B cell (primary cell): ENCODE data around the gene PTPRO. TPM values are rescaled to one million over a fixed set of nuclear protein-coding genes. Genes with fewer than 3 reads are reported as not detected.

Source experiments
- ATAC-seq: fragments of 200-7000 bp; cut with Tn5 transposase; one replicate; pipeline ENCODE4 v1.10.0; 2021; ENCODE audit warnings: low read depth, mild to moderate bottlenecking, moderate number of reproducible peaks, moderate library complexity
- CTCF ChIA-PET: fragments of 350-600 bp; sonication (Branson Sonifier 250); formaldehyde crosslinking; loops from one replicate; lab custom pipeline; 2021; ENCODE audit warnings: antibody characterized with exemption, inconsistent platforms; lab: Charles Lee
- POLR2A ChIA-PET: fragments of 350-600 bp; sonication (Branson Sonifier 250); formaldehyde crosslinking; loops from one replicate; lab custom pipeline; 2021; ENCODE audit warnings: antibody characterized with exemption; lab: Charles Lee
- DNase-seq: peaks from one replicate; pipeline ENCODE4 v3.0.0; 2013
- H2AFZ ChIP-seq: 2 replicates; pipeline ENCODE4 v1.6.1; 2012; ENCODE audit warnings: mild to moderate bottlenecking, low read depth, low read length; ENCODE audit not compliant: insufficient read depth, poor library complexity, severe bottlenecking
- H3K27ac ChIP-seq, 2 donors: 1 replicate in 1 of 2; 2 replicates in 1 of 2; pipeline ENCODE4 v1.5.1; 2012 to 2013; ENCODE audit warnings: low read length in 2 of 2, mild to moderate bottlenecking in 2 of 2, moderate library complexity in 1 of 2
- H3K27me3 ChIP-seq, 4 experiments: fragments of 200-600 bp in 1 of 4; sonication (generic) in 1 of 4; replicated peaks in 1 of 4; 1 replicate in 2 of 4; 2 replicates in 2 of 4; pipeline versions ENCODE4 v1.6.1 to v1.7.0; 2013 to 2016; ENCODE audit warnings: low read length in 3 of 4, mild to moderate bottlenecking in 2 of 4, mixed read lengths in 1 of 4, moderate library complexity in 1 of 4; ENCODE audit not compliant: insufficient read depth in 4 of 4, control insufficient read depth in 3 of 4; ENCODE audit errors: control extremely low read depth in 1 of 4
- H3K36me3 ChIP-seq, 2 experiments: replicated peaks in 1 of 2; 1 replicate in 1 of 2; 2 replicates in 1 of 2; pipeline versions ENCODE4 v1.6.1 to v1.7.1; 2013; ENCODE audit warnings: low read length in 1 of 2; ENCODE audit not compliant: insufficient read depth in 2 of 2, control insufficient read depth in 1 of 2; ENCODE audit errors: control extremely low read depth in 1 of 2, extremely low read depth in 1 of 2
- H3K4me1 ChIP-seq, 2 donors: fragments of 200-600 bp in 1 of 2; sonication (generic) in 1 of 2; 1 replicate in 1 of 2; 2 replicates in 1 of 2; pipeline versions ENCODE4 v1.5.1 to v1.6.1; 2013 to 2017; ENCODE audit warnings: low read length in 2 of 2; ENCODE audit not compliant: control insufficient read depth in 2 of 2, insufficient read depth in 2 of 2
- H3K4me2 ChIP-seq: replicated peaks from 2 replicates; pipeline ENCODE3; 2012; ENCODE audit warnings: mild to moderate bottlenecking, low read depth, low read length; ENCODE audit not compliant: poor library complexity, severe bottlenecking
- H3K4me3 ChIP-seq, 5 experiments: fragments of 200-600 bp in 1 of 5; sonication (generic) in 1 of 5; 1 replicate in 3 of 5; 2 replicates in 2 of 5; pipeline versions ENCODE4 v1.5.1 to v1.7.0; 2011 to 2016; ENCODE audit warnings: low read length in 4 of 5, mild to moderate bottlenecking in 4 of 5, low read depth in 2 of 5, control low read depth in 1 of 5, moderate library complexity in 1 of 5; ENCODE audit not compliant: insufficient read depth in 1 of 5; ENCODE audit errors: control extremely low read depth in 1 of 5, extremely low read depth in 1 of 5
- H3K79me2 ChIP-seq: fragments of 200-600 bp; sonication (generic); one replicate; pipeline ENCODE4 v1.6.0; 2016; ENCODE audit warnings: low read length; ENCODE audit not compliant: control insufficient read depth, insufficient read depth
- H3K9ac ChIP-seq: fragments of 200-600 bp; sonication (generic); 2 replicates; pipeline ENCODE4 v1.6.1; 2017; ENCODE audit warnings: mild to moderate bottlenecking, low read length, moderate library complexity
- H3K9me3 ChIP-seq, 3 donors: one replicate each; pipeline versions ENCODE4 v1.6.1 to v1.7.1; 2013; ENCODE audit warnings: low read length in 2 of 3; ENCODE audit not compliant: control insufficient read depth in 2 of 3, insufficient read depth in 1 of 3; ENCODE audit errors: control extremely low read depth in 1 of 3
- H4K20me1 ChIP-seq: 2 replicates; pipeline ENCODE4 v1.6.0; 2012; ENCODE audit warnings: mild to moderate bottlenecking, low read length; ENCODE audit not compliant: insufficient read depth, control insufficient read depth, poor library complexity, severe bottlenecking
- H3K27ac Mint-ChIP-seq: one replicate; pipeline ENCODE4 v1.8.0; 2021; ENCODE audit warnings: mixed read lengths
- H3K27me3 Mint-ChIP-seq: one replicate; pipeline ENCODE4 v1.8.0; 2021; ENCODE audit warnings: mixed read lengths
- H3K4me1 Mint-ChIP-seq: one replicate; pipeline ENCODE4 v1.8.0; 2021; ENCODE audit warnings: mixed read lengths
- H3K4me3 Mint-ChIP-seq: one replicate; pipeline ENCODE4 v1.8.0; 2021; ENCODE audit warnings: mixed read lengths
- H3K9me3 Mint-ChIP-seq: one replicate; pipeline ENCODE4 v1.8.0; 2022; ENCODE audit warnings: mixed read lengths; ENCODE audit not compliant: insufficient read depth
- EZH2 ChIP-seq: IDR thresholded peaks from 2 replicates; pipeline ENCODE4 v1.6.1; 2012; ENCODE audit warnings: borderline replicate concordance, low read depth, mild to moderate bottlenecking, moderate library complexity, low read length; ENCODE audit not compliant: insufficient read depth, poor library complexity, severe bottlenecking
- WGBS: methylation state at CpG from one replicate; pipeline ENCODE4 v1.1.5; 2013; ENCODE audit warnings: missing lambda C conversion rate; ENCODE audit not compliant: insufficient coverage; 5-methylcytosine and 5-hydroxymethylcytosine counted together
- intact Hi-C: fragments of 100-400 bp; cut with micrococcal nuclease; formaldehyde crosslinking; loops from one replicate; pipeline ENCODE4 v1.10.0; 2022
- polyA plus RNA-seq: library from polyadenylated mRNA; depleted of rRNA; stranded (reverse); fragments of >200 nt; gene quantifications from 2 replicates; pipeline ENCODE4 v1.2.3, GENCODE V29; 2012
- total RNA-seq, 2 donors: library from RNA; stranded (reverse); fragments of 120-200 nt in 1 of 2; gene quantifications; 1 replicate in 1 of 2; 2 replicates in 1 of 2; pipeline versions ENCODE4 v1.2.3 to v1.2.4, GENCODE V29; 2013 to 2022
- TF ChIP-seq, protein P1 (sequence below): fragments of 200-600 bp; IDR thresholded peaks from one replicate; pipeline ENCODE4 v1.8.0; 2022; ENCODE audit warnings: antibody characterized with exemption, mild to moderate bottlenecking

The PTPRO gene
- total and polyA plus RNA-seq, 2 donors (not counting 1 experiment from before 2014, with no cell fraction given) = 23.1 to 23.6 TPM

- no peak overlapping the region for H3K27ac Mint-ChIP-seq
- H3K9me3 Mint-ChIP-seq = no peaks in the 10 kb centered on the region
- H3K4me1 Mint-ChIP-seq = peaks cover 6% of the 10 kb centered on the region
- TF ChIP-seq, protein P1, sequence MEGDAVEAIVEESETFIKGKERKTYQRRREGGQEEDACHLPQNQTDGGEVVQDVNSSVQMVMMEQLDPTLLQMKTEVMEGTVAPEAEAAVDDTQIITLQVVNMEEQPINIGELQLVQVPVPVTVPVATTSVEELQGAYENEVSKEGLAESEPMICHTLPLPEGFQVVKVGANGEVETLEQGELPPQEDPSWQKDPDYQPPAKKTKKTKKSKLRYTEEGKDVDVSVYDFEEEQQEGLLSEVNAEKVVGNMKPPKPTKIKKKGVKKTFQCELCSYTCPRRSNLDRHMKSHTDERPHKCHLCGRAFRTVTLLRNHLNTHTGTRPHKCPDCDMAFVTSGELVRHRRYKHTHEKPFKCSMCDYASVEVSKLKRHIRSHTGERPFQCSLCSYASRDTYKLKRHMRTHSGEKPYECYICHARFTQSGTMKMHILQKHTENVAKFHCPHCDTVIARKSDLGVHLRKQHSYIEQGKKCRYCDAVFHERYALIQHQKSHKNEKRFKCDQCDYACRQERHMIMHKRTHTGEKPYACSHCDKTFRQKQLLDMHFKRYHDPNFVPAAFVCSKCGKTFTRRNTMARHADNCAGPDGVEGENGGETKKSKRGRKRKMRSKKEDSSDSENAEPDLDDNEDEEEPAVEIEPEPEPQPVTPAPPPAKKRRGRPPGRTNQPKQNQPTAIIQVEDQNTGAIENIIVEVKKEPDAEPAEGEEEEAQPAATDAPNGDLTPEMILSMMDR = no peak
- TF ChIP-seq EZH2 = no peak
- intact Hi-C loops = no loop called here
- H3K9ac ChIP-seq = no peak overlapping the region
- peaks cover 0 to 3% (median 0%) of the 10 kb centered on the region in 3 donors for H3K9me3 ChIP-seq
- H2AFZ ChIP-seq = no peak overlapping the region
- no peaks in the 10 kb centered on the region for H3K36me3 ChIP-seq
- no peak overlapping the region for H3K4me2 ChIP-seq
- no peaks in the 10 kb centered on the region for H3K79me2 ChIP-seq
- ChIA-PET CTCF (no interaction called here), POLR2A (no interaction called here)
- H3K27me3 ChIP-seq = no peaks in the 10 kb centered on the region
- no peak overlapping the region for H3K27ac ChIP-seq
- H4K20me1 ChIP-seq = no peaks in the 10 kb centered on the region
- no peak overlapping the region for H3K4me3 ChIP-seq
- DNase-seq = no peak
- peaks cover 4% of the 10 kb centered on the region for H3K27me3 Mint-ChIP-seq
- no peaks in the 10 kb centered on the region for H3K4me1 ChIP-seq
- no CpG with 5 or more reads among the region's 1 CpG for WGBS
- no peak for ATAC-seq
- no peak overlapping the region for H3K4me3 Mint-ChIP-seq
These were observed 33.1 kb upstream of the PTPRO start for GRCh38 chr12:15289192-15289591.

- no peaks in the 10 kb centered on the region for H3K9me3 ChIP-seq
- H3K27me3 ChIP-seq = no peaks in the 10 kb centered on the region
- H3K27ac ChIP-seq = no peak overlapping the region
- no peaks in the 10 kb centered on the region for H3K9me3 Mint-ChIP-seq
- H3K27me3 Mint-ChIP-seq = peaks cover 9% of the 10 kb centered on the region
- DNase-seq (no peak), ATAC-seq (no peak)
- TF ChIP-seq EZH2 = no peak
- no peak overlapping the region for H3K27ac Mint-ChIP-seq
- no peak overlapping the region for H3K9ac ChIP-seq
- no peaks in the 10 kb centered on the region for H4K20me1 ChIP-seq
- H2AFZ ChIP-seq = no peak overlapping the region
- peaks cover 4% of the 10 kb centered on the region for H3K4me1 Mint-ChIP-seq
- ChIA-PET CTCF (no interaction called here), POLR2A (no interaction called here)
- no peak overlapping the region for H3K4me3 Mint-ChIP-seq
- no peaks in the 10 kb centered on the region for H3K79me2 ChIP-seq
- intact Hi-C loops = no loop called here
- H3K4me2 ChIP-seq = no peak overlapping the region
- H3K4me1 ChIP-seq = no peaks in the 10 kb centered on the region
- no peaks in the 10 kb centered on the region for H3K36me3 ChIP-seq
- WGBS = no CpG with 5 or more reads among the region's 3 CpGs
- H3K4me3 ChIP-seq = no peak overlapping the region
These were observed 28.6 kb upstream of the PTPRO start for GRCh38 chr12:15293731-15294130.
